Effector CD4-positive, alpha-beta T cell (primary cell): ENCODE measurements around the gene BMP4. TPM values are rescaled to one million over a fixed set of nuclear protein-coding genes. Genes with fewer than 3 reads are reported as not detected.
"Not testable (repeated sequence)": the region's sequence is repeated elsewhere in the genome, so short reads cannot be mapped to it uniquely, and the experiment has no call there.

ENCODE experiments used
- DNase-seq: peaks from one replicate; pipeline ENCODE4 v3.0.0-alpha.2; 2020
- total RNA-seq: gene quantifications from one replicate; lab custom pipeline; 2026; lab: John Stamatoyannopoulos, UW

The BMP4 gene
- not detected for total RNA-seq

DNA sequence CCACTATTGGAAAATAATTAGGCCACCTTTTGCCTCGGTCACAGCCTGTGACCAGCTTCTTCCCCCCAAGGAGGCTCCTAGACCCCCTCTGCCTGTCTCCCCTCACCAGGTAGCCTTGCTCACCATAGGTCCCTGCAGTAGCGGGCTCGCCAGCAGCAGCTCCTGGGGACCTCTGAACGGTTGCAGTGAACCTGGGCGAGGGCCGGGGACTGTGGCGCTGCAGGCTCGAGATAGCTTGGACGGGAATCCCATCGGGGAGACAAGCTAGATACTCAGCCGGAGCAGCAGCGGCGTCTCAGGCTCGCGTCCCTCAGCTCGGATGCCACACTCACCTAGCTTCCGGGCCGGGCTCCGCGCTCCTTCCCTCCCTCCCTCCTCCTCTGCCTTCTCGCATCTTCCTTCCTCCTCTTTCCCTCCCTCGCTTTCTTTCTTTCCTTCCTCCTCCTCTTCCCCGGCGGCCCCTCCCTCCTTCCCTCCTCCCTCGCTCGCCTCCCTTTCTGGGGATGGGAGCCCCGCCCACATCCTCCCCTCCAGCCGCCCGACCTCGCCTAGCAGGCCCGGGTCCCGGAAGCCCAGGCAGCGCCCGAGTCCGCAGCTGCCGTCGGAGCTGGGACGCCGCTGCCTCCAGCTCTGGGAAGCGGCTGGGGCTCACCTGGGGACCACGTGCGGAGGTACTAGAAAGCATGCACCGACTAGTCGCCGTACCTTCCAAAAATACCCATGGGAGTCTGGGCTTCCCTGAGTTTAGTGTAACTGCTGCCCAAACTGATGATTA lies at the start of gene BMP4:
Gene BMP4, minus strand, starts transcription at position 399 of the 775 bp plus-strand sequence. CDS start 4,603 bp downstream, outside the sequence.
- no peak for DNase-seq

DNA sequence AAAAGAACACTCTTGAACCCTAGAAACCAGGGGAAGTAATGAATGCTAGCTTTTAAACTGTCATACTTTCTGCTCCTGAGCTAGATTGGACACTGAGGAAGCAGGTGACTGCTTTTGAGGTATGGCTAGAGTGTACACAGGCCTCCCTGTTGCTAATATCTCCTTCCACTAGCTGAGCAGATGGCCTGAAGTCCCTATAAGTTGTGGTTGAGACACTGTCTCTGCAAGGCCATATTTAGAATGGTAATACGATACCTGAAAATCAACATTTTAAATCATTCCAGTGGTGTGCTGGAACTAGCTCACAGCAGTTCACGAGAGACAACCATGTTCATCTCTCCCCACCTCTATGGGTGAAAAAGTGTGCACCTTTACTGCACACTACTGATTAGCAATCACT lies 46.4 kb upstream of the BMP4 start:
- DNase-seq: no peak

DNA sequence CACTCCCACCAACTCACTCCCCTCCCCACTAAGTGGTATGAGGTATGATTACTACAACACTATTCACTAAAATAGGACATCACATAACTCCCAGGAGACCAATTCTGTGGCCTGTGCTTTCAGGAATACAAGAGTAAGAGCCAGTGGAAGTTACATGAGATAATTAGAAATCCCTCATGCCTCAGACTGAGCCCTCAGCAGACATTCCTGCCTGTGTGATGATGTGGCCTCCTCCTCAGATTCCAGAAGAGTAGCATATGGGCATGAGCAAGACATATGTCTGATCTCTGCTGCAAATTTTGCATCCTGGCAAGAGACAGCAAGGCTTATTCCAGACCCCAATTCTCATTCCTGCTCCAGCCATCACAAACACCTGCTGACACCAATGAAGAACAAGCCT lies 46.0 kb upstream of the BMP4 start:
- DNase-seq: no peak

DNA sequence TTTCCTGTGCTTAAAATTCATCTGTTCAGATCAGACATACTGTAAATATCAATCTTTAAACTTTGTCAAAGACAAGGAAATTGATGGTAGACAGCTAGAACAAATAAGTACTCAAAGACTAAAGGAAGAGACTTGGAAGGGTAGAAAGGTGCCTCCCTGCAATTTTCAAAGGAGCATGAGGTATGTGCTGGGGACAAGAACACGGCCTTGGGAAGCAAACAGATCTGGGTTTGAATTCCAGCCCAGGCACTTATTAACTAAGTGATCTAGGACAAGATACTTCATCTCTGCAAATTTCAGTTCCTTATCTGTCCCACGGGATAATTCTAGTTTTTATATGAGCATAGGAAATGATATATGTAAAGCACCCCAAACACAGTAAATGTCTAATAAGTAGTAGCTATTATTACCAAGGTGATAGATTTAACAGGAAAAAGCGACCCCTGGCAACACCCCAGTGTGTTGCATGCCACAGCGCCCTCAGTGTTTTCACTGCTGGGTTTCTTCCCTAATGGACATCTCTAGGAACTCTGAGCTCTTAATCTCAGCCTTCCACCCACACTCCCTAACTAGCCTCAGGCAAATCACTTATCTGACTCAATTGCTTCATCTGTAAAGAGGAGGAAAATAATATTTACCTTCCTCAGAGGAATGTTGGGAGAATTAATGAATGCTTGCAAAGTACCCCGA lies 44.7 kb upstream of the BMP4 start:
- no peak for DNase-seq

DNA sequence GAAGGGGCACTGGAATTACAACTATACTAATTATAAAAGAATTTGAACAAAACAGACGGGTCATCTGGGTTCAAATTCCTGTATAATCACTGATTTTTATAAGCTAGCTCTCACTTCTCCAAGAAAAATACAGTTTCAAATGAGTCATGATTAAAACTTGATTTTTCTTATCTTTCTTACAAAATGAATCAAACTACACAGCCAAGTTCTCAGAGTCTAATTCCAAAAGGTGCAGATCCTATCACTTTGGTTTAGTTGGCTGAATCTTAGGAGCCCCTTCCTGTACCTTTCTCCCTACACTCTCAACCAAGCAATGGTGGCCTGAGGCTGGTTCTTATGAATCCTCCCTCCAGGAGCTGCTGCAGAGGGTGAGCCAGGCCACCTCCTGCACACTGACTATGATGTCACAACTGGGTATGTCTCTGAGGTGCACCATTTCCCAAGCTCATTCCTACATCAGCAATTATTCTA lies 43.8 kb upstream of the BMP4 start:
- no peak for DNase-seq

DNA sequence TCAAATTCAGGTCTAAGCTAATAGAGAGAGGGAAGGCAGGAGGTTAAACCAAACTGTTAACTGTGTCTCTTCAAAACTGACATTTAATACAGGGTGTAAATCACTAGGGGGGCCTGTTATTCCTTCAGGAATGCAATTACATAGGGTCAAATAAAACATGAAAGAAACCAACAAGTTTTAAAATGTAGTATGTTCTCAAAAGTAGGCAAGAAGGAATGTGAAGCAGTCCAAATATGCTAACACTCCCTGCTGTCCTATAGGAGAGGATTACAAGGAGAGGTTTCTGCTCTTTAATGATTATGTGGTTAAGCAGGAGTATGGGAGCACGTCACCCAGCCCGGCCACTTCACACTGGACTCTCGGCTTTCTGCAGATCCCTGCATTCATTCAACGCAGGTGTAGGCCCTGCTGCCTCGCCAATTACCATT lies 42.5 kb upstream of the BMP4 start:
- no peak for DNase-seq

DNA sequence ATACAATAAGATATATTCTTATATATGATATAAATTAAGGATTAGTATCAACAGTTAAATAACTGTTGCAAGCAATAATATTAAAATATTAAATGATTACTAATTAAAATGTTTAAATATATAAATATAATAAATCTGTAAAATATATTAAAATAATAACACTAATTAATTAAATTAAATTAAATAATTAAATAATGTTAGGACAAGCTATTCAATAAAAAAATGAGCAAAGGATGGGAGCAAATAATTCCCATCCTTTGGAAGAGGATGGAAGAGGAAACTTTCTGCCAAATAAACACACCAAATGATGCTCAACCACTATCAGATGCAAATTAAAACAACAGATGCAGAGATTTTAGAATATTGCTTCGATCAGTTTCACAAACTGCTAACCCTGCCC lies 39.4 kb upstream of the BMP4 start:
- no peak for DNase-seq

DNA sequence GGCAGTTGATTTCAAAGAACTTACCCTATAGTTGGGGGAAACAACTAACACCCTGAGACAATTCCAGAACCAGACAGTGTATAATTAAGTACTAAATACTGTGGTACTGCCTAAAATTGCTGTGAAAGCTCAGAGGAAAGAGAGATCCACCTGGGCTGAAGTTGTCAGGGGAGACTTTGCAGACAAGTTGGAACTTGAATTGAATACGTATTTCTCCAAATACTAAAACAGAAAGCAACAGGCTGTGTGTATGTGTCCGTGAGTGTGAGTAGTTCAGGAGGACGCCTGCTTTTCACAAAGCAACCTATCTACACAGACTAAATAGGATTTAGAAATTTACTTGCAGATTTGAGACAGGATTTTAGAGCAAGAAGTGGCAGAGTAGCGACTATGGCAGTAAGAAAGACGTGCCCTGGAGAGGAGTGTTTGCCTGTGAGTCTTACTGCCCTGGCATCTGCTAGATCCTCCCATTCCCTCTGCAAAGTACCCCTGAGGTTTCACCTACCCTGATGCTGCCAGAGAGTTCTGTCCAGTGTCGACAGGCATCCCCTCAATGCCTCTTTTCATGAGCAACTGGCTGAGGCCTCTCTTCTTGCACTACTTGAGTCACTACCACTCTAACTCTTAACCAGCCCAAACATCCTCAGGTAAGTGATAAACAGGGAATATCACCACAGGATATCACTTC lies 37.4 kb upstream of the BMP4 start:
- DNase-seq: no peak

DNA sequence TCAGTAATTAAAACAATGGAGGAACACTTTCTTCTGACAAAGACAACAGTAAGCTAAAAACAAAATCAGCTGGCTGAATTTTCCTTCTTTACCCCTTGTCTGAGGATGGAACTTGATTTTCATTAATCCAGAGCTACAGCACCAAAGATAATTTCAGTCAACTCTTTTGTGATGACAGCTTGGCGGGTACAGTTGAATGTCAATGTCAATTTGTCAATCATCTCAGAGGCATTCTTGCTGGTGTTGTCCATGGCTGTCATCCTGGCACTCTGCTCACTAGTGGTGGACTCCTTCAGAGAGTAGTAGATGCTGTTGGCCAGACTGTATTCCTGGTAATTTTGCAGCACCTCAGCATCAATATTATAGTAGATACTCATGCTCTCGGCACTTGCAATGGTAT lies 34.4 kb upstream of the BMP4 start:
- DNase-seq: no peak

DNA sequence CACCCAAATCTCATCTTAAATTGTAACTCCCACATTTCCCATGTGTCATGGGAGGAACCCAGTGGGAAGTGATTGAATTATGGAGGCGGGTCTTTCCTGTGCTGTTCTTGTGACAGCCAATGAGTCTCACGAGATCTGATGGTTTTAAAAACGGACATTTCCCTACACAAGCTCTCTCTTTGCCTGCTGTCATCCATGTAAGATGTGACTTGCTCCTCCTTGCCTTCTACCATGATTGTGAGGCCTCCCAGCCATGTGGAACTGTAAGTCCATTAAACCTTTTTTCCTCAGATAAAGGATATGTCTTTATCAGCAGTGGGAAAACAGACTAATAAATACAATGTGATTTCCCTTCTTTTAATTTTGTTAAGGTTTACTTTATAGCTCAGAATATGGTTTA lies 30.1 kb upstream of the BMP4 start:
- DNase-seq: not testable (repeated sequence)

DNA sequence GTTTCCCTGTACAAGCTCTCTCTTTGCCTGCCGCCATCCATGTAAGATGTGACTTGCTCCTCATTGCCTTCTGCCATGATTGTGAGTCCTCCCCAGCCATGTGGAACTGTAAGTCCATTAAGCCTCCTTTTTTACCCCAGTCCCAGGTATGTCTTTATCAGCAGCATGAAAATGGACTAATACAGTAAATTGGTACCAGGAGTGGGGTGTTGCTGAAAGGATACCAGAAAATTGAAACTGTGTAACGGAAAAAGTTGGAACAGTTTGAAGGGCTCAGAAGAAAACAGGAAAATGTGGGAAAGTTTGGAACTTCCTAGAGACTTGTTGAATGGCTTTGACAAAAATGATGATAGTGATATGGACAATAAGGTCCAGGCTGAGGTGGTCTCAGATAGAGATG lies 28.3 kb upstream of the BMP4 start:
- not testable (repeated sequence) for DNase-seq

DNA sequence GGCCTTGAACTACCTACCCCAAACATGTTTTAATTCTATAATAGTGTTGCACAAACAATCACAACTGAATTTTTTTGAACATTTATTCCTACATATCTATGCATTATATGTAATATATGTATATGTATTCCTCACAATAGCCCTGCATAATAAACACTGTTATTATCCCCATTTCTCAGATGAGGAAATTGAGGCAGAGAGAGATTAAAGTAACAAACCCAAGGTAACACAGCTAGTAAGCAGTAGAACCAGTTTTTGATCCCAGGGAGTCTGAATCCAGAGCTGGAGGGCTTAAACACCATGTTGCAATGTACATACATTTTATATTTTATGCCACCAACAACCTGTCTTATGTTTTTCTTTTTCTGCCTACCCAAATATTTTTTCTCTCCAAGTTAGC lies 26.5 kb upstream of the BMP4 start:
- DNase-seq: no peak

DNA sequence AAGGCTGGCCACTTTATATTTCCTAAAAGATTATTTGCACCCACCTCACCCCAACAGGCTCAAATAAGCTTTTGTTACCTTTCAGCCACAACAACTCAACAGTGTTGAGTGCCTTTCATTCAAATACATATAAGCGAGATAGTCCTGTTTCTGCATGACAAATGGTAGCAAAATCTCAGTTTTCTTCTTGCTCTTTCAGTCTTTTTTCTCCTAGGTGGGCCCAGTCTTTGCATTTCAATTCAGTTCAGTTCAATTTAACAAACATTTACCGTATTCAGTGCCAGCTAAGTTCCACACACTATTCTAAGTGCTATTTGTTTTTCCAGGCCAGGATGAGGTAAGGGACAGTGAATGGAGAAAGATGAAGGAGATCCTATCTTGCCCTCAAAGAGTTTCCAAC lies 25.9 kb upstream of the BMP4 start:
- DNase-seq: no peak

DNA sequence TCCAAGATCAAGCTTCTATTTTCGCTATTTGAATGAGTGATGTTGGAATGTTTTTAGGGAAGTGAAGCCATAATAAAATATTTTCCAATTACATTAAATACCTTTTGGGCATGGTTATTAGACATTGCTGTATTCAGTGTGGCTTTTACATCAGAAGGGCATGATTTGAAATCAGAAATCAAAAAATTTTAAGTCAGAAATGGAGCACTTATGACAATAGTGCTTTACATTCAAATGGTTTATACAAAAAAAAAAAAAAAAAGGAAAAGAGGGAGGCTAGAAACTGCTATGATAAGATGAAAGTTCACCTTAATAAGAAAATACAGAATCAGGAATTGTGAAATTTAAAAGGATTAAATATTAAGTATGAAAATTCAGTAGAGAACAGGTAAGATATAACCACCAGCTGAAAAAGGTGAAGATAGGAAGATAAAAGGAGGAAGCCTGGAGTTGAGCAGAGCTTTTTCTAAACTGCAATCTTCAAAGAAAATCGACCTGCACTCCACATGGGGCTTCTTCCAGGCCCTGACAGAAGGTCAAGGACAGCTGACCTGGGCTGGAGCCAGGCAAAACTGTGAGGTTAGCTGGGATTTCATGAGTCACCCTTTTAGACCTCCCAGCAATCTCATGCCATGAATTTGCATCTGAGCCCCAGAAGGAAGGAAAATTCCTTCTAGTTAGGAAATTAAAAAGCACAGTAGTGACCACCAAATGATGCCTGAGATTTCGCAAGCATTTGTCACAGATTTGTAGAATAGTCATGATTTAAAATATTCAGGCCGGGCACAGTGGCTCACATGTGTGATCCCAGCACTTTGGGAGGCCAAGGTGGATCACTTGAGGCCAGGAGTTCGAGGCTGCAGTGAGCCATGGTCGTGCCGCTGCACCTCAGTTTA lies 23.4 kb upstream of the BMP4 start:
- DNase-seq: no peak

DNA sequence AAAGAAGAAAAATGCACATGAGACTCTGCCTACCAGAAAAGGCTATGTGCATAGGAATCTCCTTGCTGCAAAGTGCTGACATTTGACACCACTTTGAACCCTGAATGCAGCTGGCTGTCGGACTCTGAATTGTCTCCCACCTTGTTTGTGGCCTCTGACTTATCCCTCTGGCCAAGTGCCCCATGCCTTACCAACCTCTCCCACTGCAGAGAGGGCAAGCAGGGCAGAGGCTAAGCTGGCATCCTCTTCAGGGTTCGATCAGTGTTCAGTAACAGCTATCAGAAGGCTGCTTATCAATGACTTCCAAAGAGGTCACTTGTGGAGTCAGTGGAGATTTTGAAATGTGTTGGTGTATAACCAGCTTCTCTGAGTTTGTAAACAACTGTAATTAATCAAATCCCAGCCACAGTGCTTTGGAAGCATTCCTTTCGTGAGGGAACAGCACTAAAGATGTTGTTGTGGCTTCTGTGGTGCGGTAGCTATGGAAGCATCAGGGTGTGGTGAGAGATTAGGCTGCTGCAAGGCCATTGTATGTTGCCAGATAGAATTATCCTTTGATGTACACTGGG lies 22.6 kb upstream of the BMP4 start:
- DNase-seq: no peak

DNA sequence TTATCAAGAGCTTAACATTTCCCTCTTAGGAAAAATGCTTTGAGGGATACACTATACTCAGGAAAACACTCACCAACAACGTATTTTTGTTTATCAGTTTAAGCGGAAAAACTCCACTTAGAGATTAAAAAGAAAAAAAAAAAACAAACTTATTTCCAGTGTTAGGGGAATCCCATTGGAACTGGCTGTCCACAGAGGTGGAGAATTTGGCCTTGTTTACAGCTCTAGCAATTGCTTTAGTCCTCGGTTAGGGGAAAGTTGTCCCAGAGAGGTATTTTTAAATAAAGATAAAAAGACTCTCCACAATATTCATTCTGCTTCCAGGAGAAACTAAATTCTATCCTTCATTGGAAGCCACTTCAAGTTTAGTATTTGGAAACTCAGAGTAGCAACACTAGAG lies 21.6 kb upstream of the BMP4 start:
- no peak for DNase-seq

DNA sequence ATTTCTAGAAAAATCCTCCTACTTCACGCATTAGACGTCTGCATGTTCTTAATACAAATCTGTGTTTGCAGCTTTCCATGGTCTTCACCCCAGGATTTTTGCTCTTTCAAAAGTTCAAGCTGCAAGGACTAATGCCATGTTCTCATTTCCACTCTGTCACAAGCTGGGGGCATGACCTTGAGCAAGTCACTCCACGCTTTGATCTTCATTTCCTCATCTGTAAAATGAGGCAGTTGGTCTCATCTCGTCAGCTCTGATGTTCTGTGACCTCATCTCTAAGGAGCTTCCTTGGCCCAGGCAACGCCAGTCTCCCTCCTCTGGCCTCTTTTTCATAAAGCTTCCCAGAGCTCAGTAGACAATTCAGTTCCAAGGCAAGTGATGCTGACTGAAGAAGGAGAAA lies 18.8 kb upstream of the BMP4 start:
- no peak for DNase-seq

DNA sequence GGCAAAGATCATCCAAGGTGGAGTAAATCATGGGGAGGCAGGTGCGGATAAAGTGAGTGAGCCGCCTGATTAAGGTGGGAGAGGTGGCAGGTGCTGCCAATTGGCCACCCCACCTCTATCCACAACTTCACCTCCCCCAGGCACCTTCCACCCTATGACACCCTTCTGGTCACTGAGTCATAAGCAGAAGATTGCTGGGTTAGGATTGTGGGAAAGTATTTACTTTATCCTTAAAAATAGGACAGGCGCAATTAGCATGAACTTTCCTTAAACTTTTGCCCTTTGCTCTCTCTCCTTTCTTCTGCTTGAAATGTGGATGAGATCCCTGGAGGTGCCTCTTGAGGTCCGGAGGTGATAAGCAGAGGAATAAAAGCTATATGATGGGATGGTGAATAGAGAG lies 14.9 kb upstream of the BMP4 start:
- DNase-seq: no peak

DNA sequence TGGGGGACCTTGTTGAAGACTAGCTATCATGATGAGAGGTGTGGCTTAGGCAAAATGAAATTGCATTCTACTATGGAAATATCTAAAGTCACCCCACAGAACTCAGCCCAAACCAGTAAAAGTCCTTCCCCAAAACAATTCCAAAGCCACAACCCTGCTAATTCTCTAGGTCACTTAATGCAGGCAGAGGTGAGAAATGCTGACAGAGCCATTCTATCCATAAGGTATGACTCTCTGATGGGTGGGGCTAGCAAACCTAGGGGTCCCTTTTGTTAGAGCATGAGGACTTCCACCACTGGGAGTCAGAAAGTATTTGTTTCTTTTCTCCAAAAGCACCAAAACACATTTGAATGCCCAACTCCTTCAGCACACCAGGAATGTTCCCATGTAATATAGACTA lies 12.7 kb upstream of the BMP4 start:
- DNase-seq: no peak

DNA sequence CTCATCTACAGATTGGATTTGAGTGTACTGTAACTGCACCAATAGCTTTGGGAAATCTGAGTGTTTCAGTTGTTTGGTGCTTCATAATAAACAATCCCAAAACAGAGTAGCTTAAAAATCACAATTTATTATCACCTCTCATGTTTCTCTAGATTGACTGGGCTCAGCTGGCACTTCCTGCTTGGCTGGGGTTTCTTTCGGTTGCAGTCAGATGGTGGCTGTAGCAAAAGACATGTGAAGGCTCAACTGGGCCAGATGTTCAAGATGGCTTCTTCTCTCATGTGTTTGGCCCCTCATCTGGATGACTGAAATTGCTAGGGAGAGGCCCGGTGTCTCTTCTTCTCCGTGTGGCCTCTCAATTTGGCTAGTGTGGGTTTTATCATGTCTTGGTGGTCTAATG lies 12.1 kb upstream of the BMP4 start:
- DNase-seq: no peak

DNA sequence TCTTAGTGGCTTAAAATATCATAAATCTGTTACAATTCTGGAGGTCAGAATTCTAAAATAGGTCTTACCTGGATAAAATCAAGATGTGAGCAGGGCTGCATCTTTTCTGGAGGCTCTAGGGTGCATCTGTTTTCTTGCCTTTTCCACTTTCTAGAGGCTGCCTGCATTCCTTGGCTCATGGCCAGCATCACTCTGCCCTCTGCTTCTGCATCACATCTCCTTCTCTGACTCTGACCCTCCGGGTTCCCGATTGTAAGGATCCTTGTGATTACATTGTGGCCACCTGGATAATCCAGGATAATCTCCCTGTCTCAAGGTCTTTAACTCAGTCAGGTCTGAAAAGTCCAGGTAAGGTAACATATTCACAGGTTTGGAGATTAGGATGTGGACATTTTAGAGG lies 11.0 kb upstream of the BMP4 start:
- DNase-seq: no peak

DNA sequence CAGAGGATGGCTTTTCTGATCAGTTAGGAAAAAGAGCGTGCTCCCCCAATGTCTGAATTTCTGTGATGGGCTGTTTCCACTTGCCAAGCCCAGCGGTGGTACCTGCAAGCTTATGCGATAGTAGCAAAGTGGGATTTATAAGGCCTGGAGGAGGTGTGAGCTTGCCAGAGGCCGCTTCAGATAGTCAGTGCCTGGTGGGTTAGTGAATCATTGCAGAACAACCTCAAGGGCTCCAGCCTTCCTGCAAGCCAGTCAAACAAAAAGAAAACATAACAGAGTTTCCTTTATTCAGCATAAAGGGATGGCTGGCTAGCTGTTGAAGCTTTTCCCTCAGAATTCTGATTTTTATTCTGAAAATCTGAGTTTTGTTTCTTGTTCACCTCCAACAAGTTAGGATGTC lies 7.6 kb upstream of the BMP4 start:
- DNase-seq: no peak
